Keratinocyte (primary cell): ENCODE measurements around the gene ADGRG6. TPM values are rescaled to one million over a fixed set of nuclear protein-coding genes. Genes with fewer than 3 reads are reported as not detected.
A peak's percentile ranks its signal among the peaks of the same experiment; 100 is the strongest.

Experiments
- DNase-seq: peaks from one replicate; pipeline ENCODE4 v3.0.0-alpha.2; 2011; ENCODE audit warnings: low read depth, missing footprints, low spot score
- FAIRE-seq: peaks from 2 replicates; lab custom pipeline; 2011; peaks lifted over from hg19 to GRCh38; lab: Jason Lieb, UNC
- H2AFZ ChIP-seq: 2 replicates; pipeline ENCODE4 v1.6.0; 2012; ENCODE audit warnings: low read length, control low read depth, inconsistent platforms; ENCODE audit not compliant: control insufficient read depth
- H3K27ac ChIP-seq: 2 replicates; pipeline ENCODE4 v1.5.1; 2011; ENCODE audit warnings: low read length; ENCODE audit not compliant: control insufficient read depth, insufficient read depth
- H3K27me3 ChIP-seq: 3 replicates; pipeline ENCODE4 v1.6.0; 2011; ENCODE audit warnings: low read length; ENCODE audit not compliant: control insufficient read depth, insufficient read depth; ENCODE audit errors: extremely low read depth
- H3K36me3 ChIP-seq, 2 experiments: 2 replicates in 1 of 2; 3 replicates in 1 of 2; pipeline ENCODE4 v1.5.1; 2011; ENCODE audit warnings: low read length in 2 of 2, mild to moderate bottlenecking in 1 of 2; ENCODE audit not compliant: control insufficient read depth in 2 of 2, insufficient read depth in 2 of 2; ENCODE audit errors: extremely low read depth in 1 of 2
- H3K4me1 ChIP-seq: 3 replicates; pipeline ENCODE4 v1.5.1; 2011; ENCODE audit warnings: low read length; ENCODE audit not compliant: control insufficient read depth, insufficient read depth; ENCODE audit errors: extremely low read depth
- H3K4me2 ChIP-seq: 3 replicates; pipeline ENCODE4 v1.6.0; 2011; ENCODE audit warnings: low read depth, low read length; ENCODE audit not compliant: control insufficient read depth, insufficient read depth; ENCODE audit errors: extremely low read depth
- H3K4me3 ChIP-seq, 3 experiments: fragments of 200-600 bp in 1 of 3; sonication (generic) in 1 of 3; 2 replicates in 2 of 3; 3 replicates in 1 of 3; pipeline ENCODE4 v1.5.1; 2011 to 2016; ENCODE audit warnings: low read length in 3 of 3, mild to moderate bottlenecking in 3 of 3, control low read depth in 2 of 3, inconsistent platforms in 1 of 3, low read depth in 1 of 3, mixed read lengths in 1 of 3, mixed run types in 1 of 3, moderate library complexity in 1 of 3; ENCODE audit not compliant: control insufficient read depth in 2 of 3, insufficient read depth in 2 of 3; ENCODE audit errors: extremely low read depth in 1 of 3
- H3K79me2 ChIP-seq: 2 replicates; pipeline ENCODE4 v1.6.0; 2012; ENCODE audit warnings: low read length; ENCODE audit not compliant: control insufficient read depth, insufficient read depth
- H3K9ac ChIP-seq: 3 replicates; pipeline ENCODE4 v1.6.0; 2011; ENCODE audit warnings: low read length; ENCODE audit not compliant: control insufficient read depth, insufficient read depth; ENCODE audit errors: extremely low read depth
- H3K9me1 ChIP-seq: 3 replicates; pipeline ENCODE4 v1.6.0; 2011; ENCODE audit warnings: low read length; ENCODE audit not compliant: control insufficient read depth, insufficient read depth; ENCODE audit errors: extremely low read depth
- H3K9me3 ChIP-seq: 2 replicates; pipeline ENCODE4 v1.5.1; 2012; ENCODE audit warnings: low read depth, low read length; ENCODE audit not compliant: control insufficient read depth
- H4K20me1 ChIP-seq: 3 replicates; pipeline ENCODE4 v1.6.0; 2011; ENCODE audit warnings: low read length; ENCODE audit not compliant: control insufficient read depth, insufficient read depth; ENCODE audit errors: extremely low read depth
- EZH2 ChIP-seq: IDR thresholded peaks from one replicate; pipeline ENCODE4 v1.6.1; 2012; ENCODE audit warnings: inconsistent platforms, mild to moderate bottlenecking, low read length, moderate library complexity
- dilution Hi-C: fragments of 300-500 bp; cut with MboI; formaldehyde crosslinking; loops from one replicate; pipeline ENCODE4 v1.7.0; 2020; ENCODE audit warnings: low sequenced_read_pairs; ENCODE audit not compliant: extremely low pct_ligation_motif_present
- polyA plus RNA-seq, 5 experiments: library from polyadenylated mRNA; depleted of rRNA in 3 of 5; stranded (reverse) in 3 of 5; stranded (forward) in 1 of 5; unstranded in 1 of 5; fragments of >200 nt; gene quantifications; 1 replicate in 1 of 5; 2 replicates in 3 of 5; 3 replicates in 1 of 5; pipeline versions ENCODE4 v1.2.1 to v1.2.3, GENCODE V29; 2011 to 2012; ENCODE audit warnings: missing spikeins in 2 of 5, low read depth in 1 of 5, low replicate concordance in 1 of 5
- TF ChIP-seq, protein P1 (sequence below), 3 experiments: IDR thresholded peaks in 1 of 3; conservative IDR thresholded peaks in 1 of 3; optimal IDR thresholded peaks in 1 of 3; 2 replicates in 2 of 3; 3 replicates in 1 of 3; pipeline versions ENCODE3 to v1.5.1; 2011; ENCODE audit warnings: low read length in 3 of 3, mild to moderate bottlenecking in 3 of 3, moderate library complexity in 2 of 3, control low read depth in 1 of 3, inconsistent platforms in 1 of 3; ENCODE audit not compliant: insufficient read depth in 2 of 3; ENCODE audit errors: extremely low read depth in 1 of 3

The ADGRG6 gene
- polyA plus RNA-seq, 1 donor (not counting 4 experiments of a cell fraction or from before 2014, with no cell fraction given) = 20.1 TPM

DNA sequence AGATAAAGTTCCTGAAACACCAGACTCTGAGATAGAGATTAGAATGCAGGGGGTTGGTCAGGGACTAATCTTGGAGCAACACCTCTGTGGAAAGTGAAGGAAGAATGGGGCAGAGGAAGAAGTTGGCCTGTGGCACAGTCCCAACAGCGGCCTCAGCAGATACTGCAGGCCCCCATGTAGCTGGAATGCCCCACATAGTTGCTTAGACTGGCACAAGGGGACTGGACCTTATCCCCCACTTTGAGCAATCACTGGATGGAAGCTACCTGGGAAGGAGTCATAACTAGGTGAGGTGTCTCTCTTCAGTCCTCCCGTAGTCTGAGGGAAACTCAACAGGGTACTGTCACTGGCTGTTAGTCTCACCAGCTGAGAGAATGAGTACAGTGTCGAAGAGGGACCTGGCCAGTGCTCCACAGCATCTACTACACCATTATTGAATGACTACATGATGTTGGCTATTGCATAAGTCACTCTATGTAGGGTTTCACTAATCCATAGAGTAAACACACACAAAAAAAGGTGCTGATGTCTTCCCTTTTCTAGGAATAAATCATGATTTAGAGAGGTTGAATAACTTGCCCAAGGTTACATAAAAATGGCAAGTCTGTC is 47.5 kb downstream of the ADGRG6 start:
- TF ChIP-seq, protein P1, sequence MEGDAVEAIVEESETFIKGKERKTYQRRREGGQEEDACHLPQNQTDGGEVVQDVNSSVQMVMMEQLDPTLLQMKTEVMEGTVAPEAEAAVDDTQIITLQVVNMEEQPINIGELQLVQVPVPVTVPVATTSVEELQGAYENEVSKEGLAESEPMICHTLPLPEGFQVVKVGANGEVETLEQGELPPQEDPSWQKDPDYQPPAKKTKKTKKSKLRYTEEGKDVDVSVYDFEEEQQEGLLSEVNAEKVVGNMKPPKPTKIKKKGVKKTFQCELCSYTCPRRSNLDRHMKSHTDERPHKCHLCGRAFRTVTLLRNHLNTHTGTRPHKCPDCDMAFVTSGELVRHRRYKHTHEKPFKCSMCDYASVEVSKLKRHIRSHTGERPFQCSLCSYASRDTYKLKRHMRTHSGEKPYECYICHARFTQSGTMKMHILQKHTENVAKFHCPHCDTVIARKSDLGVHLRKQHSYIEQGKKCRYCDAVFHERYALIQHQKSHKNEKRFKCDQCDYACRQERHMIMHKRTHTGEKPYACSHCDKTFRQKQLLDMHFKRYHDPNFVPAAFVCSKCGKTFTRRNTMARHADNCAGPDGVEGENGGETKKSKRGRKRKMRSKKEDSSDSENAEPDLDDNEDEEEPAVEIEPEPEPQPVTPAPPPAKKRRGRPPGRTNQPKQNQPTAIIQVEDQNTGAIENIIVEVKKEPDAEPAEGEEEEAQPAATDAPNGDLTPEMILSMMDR (optimal IDR thresholded peaks at IDR 0.05 in 1 of 3, IDR thresholded peaks at IDR 0.05 in 1 of 3, conservative IDR thresholded peaks at IDR 0.05 in 1 of 3; ENCODE audit: extremely low read depth in 1 of 3, insufficient read depth in 2 of 3, low read length in 3 of 3) = no peak
- no peak for TF ChIP-seq EZH2
- Histone ChIP-seq H3K4me1 (peaks cover 3% of the 10 kb centered on the region), H3K9me1 (no peaks in the 10 kb centered on the region), H3K4me3 (no peak overlapping the region), H3K27ac (no peak overlapping the region), H3K9ac (no peak overlapping the region), H3K9me3 (no peaks in the 10 kb centered on the region), H3K36me3 (no peaks in the 10 kb centered on the region), H2AFZ (no peak overlapping the region), H3K27me3 (no peaks in the 10 kb centered on the region), H3K4me2 (no peak overlapping the region), H3K79me2 (no peaks in the 10 kb centered on the region), H4K20me1 (no peaks in the 10 kb centered on the region)
- DNase-seq = no peak
- FAIRE-seq = peak; percentile 5
- dilution Hi-C loops = no loop called here

DNA sequence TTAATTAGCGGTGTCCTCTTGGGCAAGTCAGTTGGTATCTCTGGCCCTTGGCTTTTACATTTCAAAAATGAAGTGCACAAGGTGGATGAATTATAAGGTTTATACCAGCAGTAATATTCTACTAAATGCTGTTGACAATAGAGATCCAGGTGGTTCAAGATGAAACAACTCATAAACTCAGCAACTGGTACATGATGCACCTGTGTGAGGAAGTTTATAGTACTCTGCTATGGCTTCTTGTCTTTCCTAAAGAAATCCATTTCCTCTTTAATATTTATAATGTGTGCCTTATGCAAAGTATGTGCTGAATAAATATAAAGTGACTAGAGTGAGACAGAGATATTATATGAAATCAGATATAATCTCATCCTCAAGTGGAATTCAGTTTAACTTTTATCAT is 48.5 kb downstream of the ADGRG6 start:
- FAIRE-seq (no peak), DNase-seq (no peak)
- no peak overlapping the region for H3K4me2 ChIP-seq
- no peak overlapping the region for H2AFZ ChIP-seq
- no peaks in the 10 kb centered on the region for H3K36me3 ChIP-seq
- TF ChIP-seq, protein P1 (optimal IDR thresholded peaks at IDR 0.05 in 1 of 3, IDR thresholded peaks at IDR 0.05 in 1 of 3, conservative IDR thresholded peaks at IDR 0.05 in 1 of 3; ENCODE audit: extremely low read depth in 1 of 3, insufficient read depth in 2 of 3, low read length in 3 of 3) = no peak
- TF ChIP-seq EZH2 = no peak
- no peaks in the 10 kb centered on the region for H3K9me3 ChIP-seq
- H3K27ac ChIP-seq = no peak overlapping the region
- no peaks in the 10 kb centered on the region for H3K27me3 ChIP-seq
- no peaks in the 10 kb centered on the region for H3K9me1 ChIP-seq
- no peak overlapping the region for H3K9ac ChIP-seq
- H4K20me1 ChIP-seq = no peaks in the 10 kb centered on the region
- no peaks in the 10 kb centered on the region for H3K79me2 ChIP-seq
- peaks cover under 1% of the 10 kb centered on the region for H3K4me1 ChIP-seq
- no peak overlapping the region for H3K4me3 ChIP-seq
- dilution Hi-C loops = no loop called here
